ENCODE measurements around the gene PSMB8. TPM values are rescaled to one million over a fixed set of nuclear protein-coding genes. Genes with fewer than 3 reads are reported as not detected.
"Not testable (repeated sequence)": the region's sequence is repeated elsewhere in the genome, so short reads cannot be mapped to it uniquely, and the experiment has no call there.

PSMB8 gene
- total RNA-seq, 1 experiment from 2014 or later = 40.4 TPM

DNA sequence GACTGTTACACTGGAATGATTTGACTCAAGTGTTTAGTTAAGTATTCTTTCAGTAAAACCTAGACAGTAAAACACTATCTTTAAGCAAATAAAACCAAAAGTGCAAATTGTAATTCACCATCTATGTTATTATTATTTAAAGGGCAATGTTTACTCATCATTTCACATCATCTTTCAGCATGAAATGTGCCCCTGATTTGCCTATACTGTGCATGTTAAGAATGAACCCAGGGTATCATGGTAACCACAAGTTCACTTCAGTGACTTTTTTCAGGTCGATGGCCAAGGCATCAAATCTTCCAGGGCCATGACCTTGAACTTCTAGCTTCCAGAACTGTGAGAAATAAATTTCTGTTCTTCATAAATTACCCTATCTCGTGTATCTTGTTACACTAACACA, 25.0 kb downstream of the PSMB8 start:
- in situ Hi-C loops (cut with HindIII; ENCODE audit: low pct_unique_long_range_greater_than_20kb, low sequenced_read_pairs) = no loop called here
- no peak for DNase-seq (ENCODE audit: low read depth, low spot score)

DNA sequence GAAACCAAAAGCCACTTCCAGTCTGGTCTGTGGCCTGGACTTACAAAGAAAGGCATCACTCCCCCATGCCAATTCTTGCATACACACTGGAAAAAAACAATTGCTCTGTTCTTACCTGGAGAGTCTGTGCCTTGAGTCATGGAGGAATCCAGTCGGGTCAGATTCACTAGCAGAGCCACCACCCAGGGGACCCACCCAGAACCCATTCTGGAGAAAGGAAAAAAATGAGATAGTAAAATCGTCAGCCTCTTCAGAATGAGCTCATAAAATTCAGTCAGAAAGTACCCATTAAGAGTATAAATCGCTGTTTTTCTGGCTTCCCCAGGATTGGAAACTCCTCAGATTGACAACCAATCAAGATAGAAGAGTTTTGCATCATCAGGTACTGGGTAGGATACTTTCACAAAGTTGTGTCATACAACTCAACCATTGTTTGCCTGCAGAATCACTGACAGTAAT, 27.1 kb downstream of the PSMB8 start, which contains the start of gene HLA-DOB:
HLA-DOB (minus strand) TSS at position 257 of the 459 bp plus-strand sequence; CDS start at position 206, 51 bp downstream.
- in situ Hi-C loops (cut with HindIII; ENCODE audit: low pct_unique_long_range_greater_than_20kb, low sequenced_read_pairs) = no loop called here
- peak; percentile 82 for DNase-seq (ENCODE audit: low read depth, low spot score)

DNA sequence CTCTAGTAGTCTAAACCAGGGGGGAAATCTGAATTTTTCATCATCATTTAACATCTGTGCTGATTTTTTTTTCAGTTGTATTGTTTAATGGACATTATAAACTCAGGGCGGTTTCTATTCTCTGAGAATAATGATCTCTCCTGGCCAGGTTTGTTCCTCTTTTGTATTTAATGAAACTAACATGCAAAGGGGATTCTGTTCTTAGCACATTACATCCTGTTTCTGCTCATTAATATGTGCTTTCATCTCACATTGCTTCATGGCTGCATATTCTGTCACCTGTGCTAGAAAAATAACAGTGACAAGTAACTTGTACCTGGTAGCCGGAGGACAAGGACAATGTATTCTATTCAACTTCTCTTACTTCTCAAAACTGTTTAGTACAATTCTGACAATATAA, 27.9 kb downstream of the PSMB8 start:
- in situ Hi-C loops (cut with HindIII; ENCODE audit: low pct_unique_long_range_greater_than_20kb, low sequenced_read_pairs) = no loop called here
- DNase-seq (ENCODE audit: low read depth, low spot score) = no peak

DNA sequence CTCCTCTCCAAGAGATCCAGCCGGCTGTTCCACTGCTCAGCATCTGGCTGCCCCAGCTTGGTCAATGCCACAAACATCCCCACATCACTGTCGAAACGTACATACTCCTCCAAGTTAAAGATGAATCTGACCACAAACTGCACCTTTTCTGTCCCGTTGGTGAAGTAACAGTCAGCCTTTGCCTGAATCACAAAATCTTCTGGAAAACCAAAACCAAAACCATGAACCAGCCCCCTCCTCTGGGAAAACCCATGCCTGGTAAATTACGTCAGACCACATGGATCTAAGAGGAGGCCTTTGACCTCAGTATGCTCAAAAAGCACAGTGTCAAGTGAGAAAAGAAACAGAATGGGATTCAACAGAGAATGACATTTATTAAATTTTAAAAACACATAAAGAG, 28.7 kb downstream of the PSMB8 start:
- in situ Hi-C loops (cut with HindIII; ENCODE audit: low pct_unique_long_range_greater_than_20kb, low sequenced_read_pairs) = no loop called here
- no peak for DNase-seq (ENCODE audit: low read depth, low spot score)

DNA sequence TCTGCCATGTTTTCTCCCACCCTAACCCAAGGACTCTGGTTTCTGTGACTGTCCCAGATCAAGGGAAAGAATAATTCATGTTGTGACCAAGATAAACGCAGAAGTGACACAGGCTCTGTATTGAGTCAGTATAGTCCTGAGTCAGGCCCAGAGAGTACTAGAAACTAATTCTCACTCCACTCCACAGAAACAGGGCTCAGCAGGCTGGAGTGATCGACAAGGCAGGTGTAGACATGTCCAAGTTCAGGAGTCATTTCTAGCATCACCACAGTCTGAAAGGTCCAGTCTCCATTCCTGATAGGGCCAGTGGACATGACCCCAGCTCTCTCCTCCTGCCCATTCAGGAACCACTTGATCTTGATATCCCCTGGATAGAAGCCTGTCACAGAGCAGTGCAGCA, 29.7 kb downstream of the PSMB8 start:
- no peak for DNase-seq (ENCODE audit: low read depth, low spot score)
- in situ Hi-C loops (cut with HindIII; ENCODE audit: low pct_unique_long_range_greater_than_20kb, low sequenced_read_pairs) = no loop called here

DNA sequence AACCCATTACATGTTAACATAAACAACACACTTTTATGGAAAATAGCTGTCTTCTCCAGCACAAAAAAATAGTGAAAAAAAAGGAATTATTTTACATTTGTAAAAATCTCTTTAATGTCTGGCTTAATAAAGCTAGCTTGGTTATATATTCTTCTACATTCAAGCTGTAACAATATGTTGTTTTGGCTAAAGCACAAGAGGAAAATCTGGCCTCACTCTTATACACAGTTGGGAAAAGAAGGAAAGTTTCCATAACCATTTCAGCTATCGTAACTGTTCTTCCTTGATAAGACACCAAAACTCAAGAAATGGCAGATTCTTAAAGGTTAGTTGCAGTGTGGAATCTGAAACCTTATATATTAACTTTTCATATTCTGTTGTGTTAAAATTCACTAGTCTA, 34.7 kb downstream of the PSMB8 start:
- in situ Hi-C loops (cut with HindIII; ENCODE audit: low pct_unique_long_range_greater_than_20kb, low sequenced_read_pairs) = no loop called here
- DNase-seq (ENCODE audit: low read depth, low spot score) = no peak

DNA sequence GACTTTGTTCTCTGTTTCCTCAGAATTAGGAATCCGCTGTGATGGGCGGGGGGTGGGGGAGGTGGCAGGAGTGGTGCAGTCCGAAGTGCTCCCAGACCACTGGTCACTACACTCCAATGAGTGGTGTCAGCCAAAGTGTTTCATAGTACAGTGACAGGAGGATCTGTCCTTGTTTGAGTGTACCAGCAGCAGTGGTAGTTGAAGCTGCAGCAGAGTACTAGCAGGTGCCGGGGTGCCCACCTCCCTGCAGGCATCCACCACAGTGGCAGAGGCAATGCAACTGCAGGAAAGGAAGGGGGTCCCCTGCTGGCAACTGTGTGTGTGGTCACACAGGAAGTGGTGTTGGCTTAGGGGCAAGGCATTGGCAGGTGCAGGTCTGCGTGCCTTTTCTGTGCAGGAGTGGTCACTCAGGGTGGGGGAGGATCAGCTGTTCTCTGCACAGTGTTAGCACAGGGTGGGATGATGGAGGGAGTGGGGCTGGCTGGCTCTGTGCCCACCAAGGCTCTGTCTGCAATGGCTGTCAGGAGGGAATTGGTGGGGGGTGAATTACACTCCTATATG, 36.7 kb downstream of the PSMB8 start:
- in situ Hi-C loops (cut with HindIII; ENCODE audit: low pct_unique_long_range_greater_than_20kb, low sequenced_read_pairs) = no loop called here
- DNase-seq (ENCODE audit: low read depth, low spot score) = no peak

DNA sequence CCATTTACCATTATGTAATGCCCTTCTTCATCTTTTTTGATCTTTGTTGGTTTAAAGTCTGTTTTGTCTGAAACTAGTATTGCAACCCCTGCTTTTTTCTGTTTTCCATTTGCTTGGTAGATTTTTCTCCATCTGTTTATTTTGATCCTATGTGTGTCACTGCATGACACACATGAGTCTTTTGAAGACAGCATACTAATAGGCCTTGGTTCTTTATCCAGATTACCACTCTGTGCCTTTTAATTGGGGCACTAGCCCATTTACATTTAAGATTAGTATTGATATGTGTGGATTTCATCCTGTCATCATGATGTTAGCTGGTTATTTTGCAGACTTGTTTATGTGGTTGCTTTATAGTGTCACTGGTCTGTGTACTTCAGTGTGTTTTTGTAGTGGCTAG, 38.4 kb downstream of the PSMB8 start:
- in situ Hi-C loops (cut with HindIII; ENCODE audit: low pct_unique_long_range_greater_than_20kb, low sequenced_read_pairs); DNase-seq (ENCODE audit: low read depth, low spot score): not testable (repeated sequence)

DNA sequence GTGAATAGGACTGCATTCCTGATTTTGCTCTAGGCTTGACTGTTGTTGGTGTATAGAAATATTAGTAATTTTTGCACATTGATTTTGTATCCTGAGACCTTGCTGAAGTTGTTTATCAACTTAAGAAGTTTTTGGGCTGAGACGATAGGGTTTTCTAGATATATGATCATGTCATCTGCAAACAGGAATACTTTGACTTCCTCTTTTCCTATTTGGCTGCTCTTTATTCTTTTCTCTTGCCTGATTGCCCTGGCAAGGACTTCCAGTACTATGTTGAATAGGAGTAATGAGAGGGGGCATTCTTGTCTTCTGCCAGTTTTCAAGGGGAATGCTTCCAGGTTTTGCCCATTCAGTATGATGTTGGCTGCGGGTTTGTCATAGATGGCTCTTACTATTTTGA, 40.4 kb downstream of the PSMB8 start:
- in situ Hi-C loops (cut with HindIII; ENCODE audit: low pct_unique_long_range_greater_than_20kb, low sequenced_read_pairs) = no loop called here
- no peak for DNase-seq (ENCODE audit: low read depth, low spot score)

DNA sequence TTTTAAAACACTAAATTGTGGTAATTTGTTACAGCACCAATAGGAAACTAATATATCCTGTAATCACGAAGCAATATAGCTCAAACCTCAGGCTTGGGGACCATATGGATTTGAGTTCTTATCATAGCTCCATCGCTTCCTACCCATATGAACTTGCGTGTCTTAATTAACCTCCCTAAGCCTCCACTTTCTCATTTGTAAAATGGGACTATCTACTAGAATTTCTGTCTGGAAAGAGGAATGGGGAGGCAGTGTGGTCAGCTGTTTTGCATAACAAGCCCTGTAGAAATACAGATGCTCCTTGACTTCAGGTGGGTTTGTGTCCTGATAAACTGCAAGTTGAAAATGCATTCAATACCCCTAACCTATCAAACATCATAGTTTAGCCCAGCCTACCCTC, 44.1 kb downstream of the PSMB8 start:
- DNase-seq (ENCODE audit: low read depth, low spot score) = no peak
- in situ Hi-C loops (cut with HindIII; ENCODE audit: low pct_unique_long_range_greater_than_20kb, low sequenced_read_pairs) = no loop called here

DNA sequence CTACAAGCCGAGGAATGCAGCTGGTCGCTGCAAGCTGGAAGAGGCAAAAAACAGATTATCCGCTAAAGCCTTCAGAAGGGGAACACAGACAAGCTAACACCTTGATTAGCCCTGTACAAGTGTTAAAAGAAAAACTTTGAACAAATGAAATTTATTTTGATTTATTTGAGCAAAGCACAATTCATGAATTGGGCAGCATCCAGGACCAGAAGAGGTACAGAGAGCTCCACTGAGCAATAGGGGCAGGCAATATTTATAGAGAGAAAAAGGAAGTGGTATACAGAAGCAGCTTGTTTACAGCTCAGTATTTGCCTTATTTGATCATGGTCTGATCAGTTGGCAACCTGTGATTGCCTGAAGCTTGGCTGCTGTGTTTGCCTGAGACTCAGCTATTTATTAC, 44.7 kb downstream of the PSMB8 start:
- no peak for DNase-seq (ENCODE audit: low read depth, low spot score)
- in situ Hi-C loops (cut with HindIII; ENCODE audit: low pct_unique_long_range_greater_than_20kb, low sequenced_read_pairs) = no loop called here

DNA sequence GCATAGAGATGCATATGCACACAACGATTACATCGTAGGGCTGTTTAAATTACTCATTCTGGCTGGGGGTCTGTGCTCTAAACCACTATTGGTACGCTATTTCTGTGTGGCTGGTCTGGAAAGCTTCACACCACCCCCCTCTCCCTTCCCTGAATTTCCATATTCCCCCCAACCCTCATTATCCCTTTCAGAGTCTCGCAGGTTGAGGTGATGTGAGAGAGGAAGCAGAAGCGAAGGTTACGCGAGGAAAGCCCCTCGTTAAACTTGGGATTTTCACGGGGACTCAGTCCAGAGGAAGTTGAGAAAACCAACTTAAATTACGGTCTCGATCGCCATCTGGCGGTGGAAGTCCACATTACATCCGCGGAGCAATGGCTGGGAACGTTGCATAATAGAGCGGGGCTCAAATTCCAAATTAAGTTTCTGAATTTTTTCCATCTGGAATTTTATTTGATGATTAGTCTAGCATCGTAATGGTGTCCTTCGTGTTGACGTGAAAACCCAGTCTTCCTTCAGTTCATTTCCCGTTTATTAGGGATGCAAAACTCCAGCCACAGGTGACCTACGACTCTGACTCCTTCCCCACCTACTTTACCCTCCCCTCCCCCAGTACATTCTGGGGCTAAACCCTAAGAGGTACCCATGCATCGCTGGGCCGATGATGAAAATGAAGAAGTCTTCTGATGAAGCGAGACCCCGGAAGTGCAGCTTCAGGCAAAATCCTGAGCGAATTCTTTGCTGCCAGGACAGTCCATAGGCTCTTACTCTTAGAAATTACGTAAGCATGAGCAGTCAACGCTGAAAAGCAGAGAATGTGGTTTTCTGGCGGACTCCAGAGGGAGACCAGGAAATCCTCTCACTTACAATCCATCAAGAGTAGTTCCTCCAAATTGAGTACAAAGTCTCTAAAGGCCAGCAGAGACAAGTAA, 46.7 kb downstream of the PSMB8 start:
- DNase-seq (ENCODE audit: low read depth, low spot score) = peak; percentile 60
- in situ Hi-C loops (cut with HindIII; ENCODE audit: low pct_unique_long_range_greater_than_20kb, low sequenced_read_pairs) = no loop called here

DNA sequence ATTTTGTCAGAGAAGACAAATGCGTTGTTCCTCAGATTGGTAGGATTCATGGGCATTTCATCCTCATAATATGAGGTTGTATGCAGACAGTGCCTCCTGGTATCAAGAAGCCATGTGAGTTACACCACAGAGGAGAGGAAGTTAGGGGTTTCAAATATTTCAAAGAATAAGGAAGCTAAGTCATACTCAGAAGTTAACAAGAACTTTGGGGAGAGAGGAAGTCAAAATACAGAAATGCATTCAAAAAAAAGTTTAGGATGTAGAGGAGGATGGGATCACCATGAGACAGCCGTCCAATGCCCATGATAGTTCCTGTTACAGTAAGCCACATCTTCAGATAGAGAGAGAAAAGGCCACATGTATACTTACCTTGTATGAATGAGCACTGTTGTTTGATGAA, 49.3 kb downstream of the PSMB8 start:
- in situ Hi-C loops (cut with HindIII; ENCODE audit: low pct_unique_long_range_greater_than_20kb, low sequenced_read_pairs) = no loop called here
- DNase-seq (ENCODE audit: low read depth, low spot score) = no peak

DNA sequence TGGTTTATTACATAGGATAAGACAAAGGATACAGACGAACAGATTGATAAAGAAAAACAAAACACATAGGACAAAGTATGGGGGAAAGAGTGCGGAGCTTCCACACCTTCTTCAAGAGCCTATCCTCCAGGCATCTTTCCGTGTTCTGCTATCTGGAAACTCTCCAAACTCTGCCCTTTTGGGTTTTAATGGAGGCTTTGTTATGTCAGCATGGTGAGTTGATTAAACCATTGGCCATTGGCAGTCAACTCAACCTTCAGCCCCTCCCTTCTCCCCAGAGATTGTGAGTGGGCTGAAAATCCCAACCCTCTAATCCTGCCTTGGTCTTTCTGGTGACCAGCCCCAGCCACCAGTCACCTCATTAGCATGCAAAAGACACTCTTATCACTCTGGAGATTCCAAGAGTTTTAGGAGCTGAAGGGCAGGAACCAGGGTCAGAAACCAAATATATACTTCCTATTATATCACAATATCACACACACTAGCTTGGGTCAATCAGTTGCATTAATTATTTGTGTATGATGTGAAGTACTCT, 50.9 kb downstream of the PSMB8 start:
- DNase-seq (ENCODE audit: low read depth, low spot score) = peak; percentile 52
- in situ Hi-C loops (cut with HindIII; ENCODE audit: low pct_unique_long_range_greater_than_20kb, low sequenced_read_pairs) = no loop called here

Other genes starting within 250 kb of the PSMB8 start
- 0.08 and 0.37 TPM in 2 replicates for gene HLA-DQA1, start 206.6 kb downstream of the PSMB8 start, total RNA-seq (2014; rRNA removed; shearing (Covaris generic))
- gene HLA-DQB1, start 177.4 kb downstream of the PSMB8 start, total RNA-seq (2014; rRNA removed; shearing (Covaris generic)) = 1.0 and 2.7 TPM in 2 replicates
- gene HLA-DQA2, start 102.7 kb downstream of the PSMB8 start, total RNA-seq (2014; rRNA removed; shearing (Covaris generic)) = 0.19 TPM in 1 of 2 replicates, not detected in the other
- not detected in 2 replicates for gene HLA-DQB2, start 80.5 kb downstream of the PSMB8 start, total RNA-seq (2014; rRNA removed; shearing (Covaris generic))
- gene HLA-DOB, start 27.0 kb downstream of the PSMB8 start, total RNA-seq (2014; rRNA removed; shearing (Covaris generic)) = not detected in 2 replicates
- gene TAP2, start 5.3 kb downstream of the PSMB8 start, total RNA-seq (2014; rRNA removed; shearing (Covaris generic)) = 52.5 and 54.2 TPM in 2 replicates
- gene TAP1, start 9.7 kb upstream of the PSMB8 start, total RNA-seq (2014; rRNA removed; shearing (Covaris generic)) = 30.6 and 36.4 TPM in 2 replicates
- gene PSMB9, start 10.1 kb upstream of the PSMB8 start, total RNA-seq (2014; rRNA removed; shearing (Covaris generic)) = 10.4 and 15.4 TPM in 2 replicates
- 1.9 and 2.6 TPM in 2 replicates for gene HLA-DMB, start 97.0 kb upstream of the PSMB8 start, total RNA-seq (2014; rRNA removed; shearing (Covaris generic))
- 34.0 and 35.3 TPM in 2 replicates for gene HLA-DMA, start 109.0 kb upstream of the PSMB8 start, total RNA-seq (2014; rRNA removed; shearing (Covaris generic))
- gene BRD2, start 124.5 kb upstream of the PSMB8 start, total RNA-seq (2014; rRNA removed; shearing (Covaris generic)) = 96.2 and 107 TPM in 2 replicates
- 0.13 and 0.16 TPM in 2 replicates for gene HLA-DOA, start 165.5 kb upstream of the PSMB8 start, total RNA-seq (2014; rRNA removed; shearing (Covaris generic))
- gene HLA-DPA1, start 229.6 kb upstream of the PSMB8 start, total RNA-seq (2014; rRNA removed; shearing (Covaris generic)) = 7.1 and 8.7 TPM in 2 replicates
- gene HLA-DPB1, start 231.9 kb upstream of the PSMB8 start, total RNA-seq (2014; rRNA removed; shearing (Covaris generic)) = 1.7 and 3.5 TPM in 2 replicates

Measured in SK-MEL-5 (cell line).